ENCODE results near the gene RPS15A. TPM values are rescaled to one million over a fixed set of nuclear protein-coding genes. Genes with fewer than 3 reads are reported as not detected.
A peak's percentile ranks its signal among the peaks of the same experiment; 100 is the strongest.
"Not testable (repeated sequence)": the region's sequence is repeated elsewhere in the genome, so short reads cannot be mapped to it uniquely, and the experiment has no call there.

RPS15A gene
- total RNA-seq, 1 donor from 2014 or later: 1,000 TPM

DNA sequence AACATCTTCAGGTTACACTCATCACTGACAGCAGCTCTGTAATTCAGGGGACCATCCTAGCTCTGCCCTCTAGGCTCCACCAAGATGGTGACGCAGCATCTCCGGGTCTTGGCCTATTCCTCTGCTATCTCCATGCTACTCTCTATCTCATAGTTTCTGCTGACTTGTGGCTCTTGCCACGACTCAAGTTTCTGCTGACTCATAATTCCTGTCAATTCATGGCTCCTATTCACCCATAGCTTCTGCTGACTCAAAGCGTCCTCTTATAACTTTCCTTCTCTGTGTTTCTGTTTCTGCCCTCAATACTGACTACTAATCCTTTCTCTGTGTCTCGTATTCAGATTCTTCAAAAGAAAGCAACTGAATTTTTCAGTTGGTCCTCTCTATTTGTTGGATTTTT, 27.4 kb downstream of the RPS15A start:
- intact Hi-C loops (cut with DNase I); ATAC-seq; DNase-seq (ENCODE audit: low spot score): not testable (repeated sequence)

GRCh38 chr16:18759598-18760520, 30.3 kb downstream of the RPS15A start:
- DNase-seq (ENCODE audit: low spot score); intact Hi-C loops (cut with DNase I): not testable (repeated sequence)
- ATAC-seq: peak; percentile 90

DNA sequence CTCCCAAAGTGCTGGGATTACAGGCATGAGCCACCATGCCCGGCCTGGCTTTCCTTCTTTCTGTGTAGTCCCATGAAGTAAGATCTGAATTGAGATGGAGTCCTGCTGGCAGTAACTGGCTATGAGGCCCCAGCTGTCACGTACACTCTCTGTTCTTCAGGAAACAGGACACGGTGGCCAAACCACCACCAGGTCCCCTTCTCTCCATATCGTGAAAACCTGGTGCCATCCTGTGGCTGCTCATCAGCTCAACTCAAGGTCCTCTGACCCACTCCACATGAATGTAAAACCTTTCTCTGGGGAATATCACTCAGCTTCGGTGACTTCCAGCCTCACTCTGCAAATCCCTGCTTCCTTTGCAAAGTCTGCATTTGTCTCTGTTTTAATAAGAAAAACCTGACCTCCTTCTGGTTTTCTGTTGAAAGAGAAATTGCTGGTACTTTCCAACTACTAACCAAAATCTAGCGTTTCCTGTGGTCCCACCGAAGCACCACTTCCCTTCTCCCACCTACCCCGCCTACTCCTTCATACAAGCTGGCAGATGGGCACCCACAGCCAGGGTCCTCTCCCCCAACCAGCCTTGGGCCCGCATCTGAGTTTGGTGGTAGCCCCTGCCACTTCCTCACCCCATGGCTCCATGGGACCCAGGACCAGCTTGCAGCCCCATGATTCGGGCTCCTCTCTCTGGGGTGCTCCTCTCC, 32.0 kb downstream of the RPS15A start:
- ATAC-seq; DNase-seq (ENCODE audit: low spot score); intact Hi-C loops (cut with DNase I): not testable (repeated sequence)

DNA sequence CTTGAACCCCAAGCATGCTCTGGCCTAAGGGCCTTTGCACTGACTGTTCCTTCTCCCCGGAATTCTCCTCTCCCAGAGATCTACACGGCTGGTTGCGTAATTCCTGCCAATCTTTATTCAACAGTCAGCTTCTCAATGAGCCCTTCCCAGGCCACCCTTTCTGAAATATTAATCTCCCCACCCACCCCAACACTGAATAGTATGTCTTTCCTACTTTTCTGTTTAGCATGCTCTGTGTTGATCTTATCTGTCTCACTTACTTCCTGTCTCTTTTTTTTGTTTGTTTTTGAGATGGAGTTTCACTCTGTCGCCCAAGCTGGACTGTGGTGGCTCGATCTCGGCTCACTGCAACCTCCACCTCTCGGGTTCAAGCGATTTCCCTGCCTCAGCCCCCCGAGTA, 33.5 kb downstream of the RPS15A start:
- intact Hi-C loops (cut with DNase I); DNase-seq (ENCODE audit: low spot score); ATAC-seq: not testable (repeated sequence)

DNA sequence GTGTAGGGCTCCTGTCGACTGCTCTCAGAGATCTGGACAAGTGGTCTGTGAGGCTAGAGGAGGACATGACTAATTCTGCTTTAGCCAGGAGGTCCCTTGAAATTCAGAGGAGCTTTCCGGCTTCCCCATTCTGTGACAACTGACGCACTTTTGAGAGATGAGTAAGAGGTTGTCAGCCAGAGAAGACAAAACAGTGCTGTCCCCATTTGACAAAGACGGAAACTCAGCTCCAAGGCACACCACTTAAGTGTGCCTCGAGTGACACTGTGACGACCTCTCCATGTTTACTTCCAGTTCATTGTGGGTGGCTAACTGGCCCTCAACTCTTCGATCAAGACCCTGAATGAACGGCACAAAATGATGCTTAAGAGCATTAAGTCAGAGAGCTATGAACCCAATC, 47.3 kb downstream of the RPS15A start:
- DNase-seq (ENCODE audit: low spot score); ATAC-seq; intact Hi-C loops (cut with DNase I): not testable (repeated sequence)

- DNase-seq (ENCODE audit: low spot score); ATAC-seq; intact Hi-C loops (cut with DNase I): not testable (repeated sequence)
Observed at GRCh38 chr16:18740027-18740426, 50.1 kb downstream of the RPS15A start.

GRCh38 chr16:18738768-18739167, 51.4 kb downstream of the RPS15A start:
- intact Hi-C loops (cut with DNase I); DNase-seq (ENCODE audit: low spot score); ATAC-seq: not testable (repeated sequence)

DNA sequence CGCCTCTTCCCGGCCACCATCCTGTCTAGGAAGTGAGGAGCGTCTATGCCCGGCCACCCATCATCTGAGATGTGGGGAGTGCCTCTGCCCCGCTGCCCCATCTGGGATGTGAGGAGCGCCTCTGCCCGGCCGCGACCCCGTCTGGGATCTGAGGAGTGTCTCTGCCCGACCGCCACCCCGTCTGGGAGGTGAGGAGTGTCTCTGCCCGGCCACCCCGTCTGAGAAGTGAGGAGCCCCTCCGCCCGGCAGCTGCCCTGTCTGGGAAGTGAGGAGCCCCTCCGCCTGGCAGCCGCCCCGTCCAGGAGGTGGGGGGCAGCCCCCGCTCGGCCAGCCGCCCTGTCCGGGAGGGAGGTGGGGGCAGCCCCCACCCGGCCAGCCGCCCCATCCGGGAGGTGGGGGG, 55.9 kb downstream of the RPS15A start:
- DNase-seq (ENCODE audit: low spot score); ATAC-seq; intact Hi-C loops (cut with DNase I): not testable (repeated sequence)

Other genes with a start within 250 kb of the RPS15A start
- gene NOMO2, start 228.2 kb downstream of the RPS15A start, total RNA-seq: 66.9 TPM
- gene ARL6IP1, start 11.2 kb upstream of the RPS15A start, total RNA-seq: 103 TPM
- gene SMG1, start 136.1 kb upstream of the RPS15A start, total RNA-seq: 124 TPM
- gene TMC7, start 193.6 kb upstream of the RPS15A start, total RNA-seq: 9.6 TPM

Data from sciatic nerve (tissue), 2 donors.